PC-9 (cell line): ENCODE results near the gene AVEN.

ENCODE experiments used
- CTCF ChIP-seq: fragments of 200-600 bp; sonication (generic); conservative IDR thresholded peaks from 2 replicates; pipeline ENCODE4 v1.6.1; 2017; ENCODE audit warnings: mixed run types, antibody characterized with exemption, mild to moderate bottlenecking, moderate library complexity
- EZH2 ChIP-seq: fragments of 200-600 bp; sonication (generic); IDR thresholded peaks from 2 replicates; pipeline ENCODE4 v1.8.0; 2017; ENCODE audit warnings: antibody characterized with exemption, low read depth

- no peak for TF ChIP-seq CTCF
- no peak for TF ChIP-seq EZH2
These were observed 11.4 kb downstream of the AVEN start for GRCh38 chr15:34027606-34028005.
